HepG2 (cell line): Measurements from ENCODE around the gene RAE1. TPM values are rescaled to one million over a fixed set of nuclear protein-coding genes. Genes with fewer than 3 reads are reported as not detected.
A peak's percentile ranks its signal among the peaks of the same experiment; 100 is the strongest.

Experiments
- CC2D1A ChIP-seq: sonication (generic); formaldehyde crosslinking; IDR thresholded peaks from 2 replicates; pipeline ENCODE4 v1.8.1; 2023; ENCODE audit warnings: mild to moderate bottlenecking, missing genetic modification reagents
- CREM ChIP-seq, 2 experiments: sonication (generic) in 1 of 2; formaldehyde crosslinking in 1 of 2; IDR thresholded peaks; 2 replicates each; pipeline versions ENCODE4 v1.4.0 to v1.6.1; 2016 to 2020; ENCODE audit warnings: antibody characterized with exemption in 1 of 2, mild to moderate bottlenecking in 1 of 2, missing genetic modification reagents in 1 of 2
- DR1 ChIP-seq: sonication (generic); formaldehyde crosslinking; IDR thresholded peaks from 2 replicates; pipeline ENCODE4 v1.8.0; 2021; ENCODE audit warnings: mild to moderate bottlenecking, missing genetic modification reagents, inconsistent platforms
- FOSL1 ChIP-seq: sonication (generic); formaldehyde crosslinking; IDR thresholded peaks from 2 replicates; pipeline ENCODE4 v1.9.0; 2021; ENCODE audit warnings: missing genetic modification reagents, borderline replicate concordance
- FOXA1 ChIP-seq, 2 experiments: fragments of 450-650 bp in 1 of 2; sonication (generic) in 1 of 2; formaldehyde crosslinking in 1 of 2; IDR thresholded peaks; 2 replicates each; pipeline versions ENCODE4 v1.4.0 to v1.6.1; 2016 to 2020; ENCODE audit warnings: missing genetic modification reagents in 1 of 2
- HOXA3 ChIP-seq: sonication (generic); formaldehyde crosslinking; IDR thresholded peaks from 2 replicates; pipeline ENCODE4 v1.5.0; 2020; ENCODE audit warnings: missing genetic modification reagents
- IRX3 ChIP-seq: sonication (generic); formaldehyde crosslinking; IDR thresholded peaks from 2 replicates; pipeline ENCODE4 v1.8.1; 2023; ENCODE audit warnings: mild to moderate bottlenecking, low read depth, missing genetic modification reagents, borderline replicate concordance
- JUND ChIP-seq: sonication (generic); formaldehyde crosslinking; IDR thresholded peaks from 2 replicates; pipeline ENCODE4 v1.8.0; 2022; ENCODE audit warnings: mild to moderate bottlenecking, missing genetic modification reagents
- KAT2B ChIP-seq: fragments of 150-350 bp; IDR thresholded peaks from 2 replicates; pipeline ENCODE4 v1.6.1; 2014; ENCODE audit warnings: low read depth, low read length, borderline replicate concordance
- MAZ ChIP-seq, 2 experiments: sonication (generic) in 1 of 2; formaldehyde crosslinking in 1 of 2; IDR thresholded peaks; 2 replicates each; pipeline versions ENCODE4 v1.5.0 to v1.6.1; 2012 to 2020; ENCODE audit warnings: low read depth in 2 of 2, mild to moderate bottlenecking in 2 of 2, borderline replicate concordance in 1 of 2, improper control_type of control experiment in 1 of 2, low read length in 1 of 2, missing genetic modification reagents in 1 of 2, moderate library complexity in 1 of 2
- RBM39 ChIP-seq: fragments of 200-400 bp; formaldehyde crosslinking; IDR thresholded peaks from one replicate; pipeline ENCODE4 v1.6.1; 2018; ENCODE audit warnings: antibody characterized with exemption, mild to moderate bottlenecking, low read depth, low read length; ENCODE audit not compliant: poor library complexity, severe bottlenecking
- SALL1 ChIP-seq: sonication (generic); formaldehyde crosslinking; IDR thresholded peaks from 2 replicates; pipeline ENCODE4 v1.8.0; 2022; ENCODE audit warnings: mild to moderate bottlenecking, missing genetic modification reagents
- SMC3 ChIP-seq: IDR thresholded peaks from 2 replicates; pipeline ENCODE4 v1.6.1; 2011; ENCODE audit warnings: low read length, improper control_type of control experiment
- U2AF1 ChIP-seq: fragments of 200-400 bp; formaldehyde crosslinking; optimal IDR thresholded peaks from 2 replicates; pipeline ENCODE3; 2017; ENCODE audit warnings: mild to moderate bottlenecking, low read depth, low read length
- ZNF18 ChIP-seq: sonication (generic); formaldehyde crosslinking; IDR thresholded peaks from 2 replicates; pipeline ENCODE4 v1.8.0; 2022; ENCODE audit warnings: mild to moderate bottlenecking, missing genetic modification reagents; ENCODE audit not compliant: insufficient replicate concordance
- ZNF264 ChIP-seq: sonication (generic); formaldehyde crosslinking; IDR thresholded peaks from 2 replicates; pipeline ENCODE4 v1.4.0; 2020; ENCODE audit warnings: missing genetic modification reagents
- ZNF350 ChIP-seq: sonication (generic); formaldehyde crosslinking; IDR thresholded peaks from 2 replicates; pipeline ENCODE4 v1.4.0; 2020; ENCODE audit warnings: mild to moderate bottlenecking, low read depth, missing genetic modification reagents, borderline replicate concordance
- ZNF383 ChIP-seq: sonication (generic); formaldehyde crosslinking; IDR thresholded peaks from 2 replicates; pipeline ENCODE4 v1.4.0; 2020; ENCODE audit warnings: missing genetic modification reagents, mild to moderate bottlenecking, borderline replicate concordance
- ZNF513 ChIP-seq: sonication (generic); formaldehyde crosslinking; conservative IDR thresholded peaks from 2 replicates; pipeline ENCODE4 v1.5.0; 2020; ENCODE audit warnings: missing genetic modification reagents
- ZNF772 ChIP-seq: sonication (generic); formaldehyde crosslinking; IDR thresholded peaks from 2 replicates; pipeline ENCODE4 v1.5.0; 2020; ENCODE audit warnings: mild to moderate bottlenecking, missing genetic modification reagents
- ZSCAN9 ChIP-seq: IDR thresholded peaks from 2 replicates; pipeline ENCODE4 v1.6.1; 2016; ENCODE audit warnings: borderline replicate concordance
- polyA plus RNA-seq, 8 experiments: library from polyadenylated mRNA; depleted of rRNA in 3 of 8; stranded (reverse) in 7 of 8; unstranded in 1 of 8; fragments of >200 nt; fragmentation: Illumina TruSeq in 4 of 8; extraction: Trizol in 4 of 8; gene quantifications; 2 replicates each; pipeline versions ENCODE4 v1.2.1 to v1.2.3, GENCODE V29; 2011 to 2016; ENCODE audit warnings: low read depth in 4 of 8, missing spikeins in 1 of 8, mixed read lengths in 1 of 8; ENCODE audit not compliant: insufficient read depth in 1 of 8
- total RNA-seq, 5 experiments: library from RNA; depleted of rRNA; stranded (reverse); fragments of >200 nt; fragmentation: Illumina TruSeq; extraction: Trizol; gene quantifications; 2 replicates each; pipeline ENCODE4 v1.2.3, GENCODE V29; 2016; ENCODE audit warnings: low read depth in 1 of 5
- TF ChIP-seq, protein P1 (sequence below): sonication (generic); formaldehyde crosslinking; IDR thresholded peaks from 2 replicates; pipeline ENCODE4 v1.8.0; 2022; ENCODE audit warnings: missing genetic modification reagents, mild to moderate bottlenecking, moderate library complexity, borderline replicate concordance
- TF ChIP-seq, protein P2 (sequence below): IDR thresholded peaks from 2 replicates; pipeline ENCODE4 v1.6.1; 2016

The RAE1 gene
- total and polyA plus RNA-seq, 2 of the 13 experiments (the other 11 are each of a cell fraction or from before 2014, with no cell fraction given): 36.1 to 72.9 TPM

DNA sequence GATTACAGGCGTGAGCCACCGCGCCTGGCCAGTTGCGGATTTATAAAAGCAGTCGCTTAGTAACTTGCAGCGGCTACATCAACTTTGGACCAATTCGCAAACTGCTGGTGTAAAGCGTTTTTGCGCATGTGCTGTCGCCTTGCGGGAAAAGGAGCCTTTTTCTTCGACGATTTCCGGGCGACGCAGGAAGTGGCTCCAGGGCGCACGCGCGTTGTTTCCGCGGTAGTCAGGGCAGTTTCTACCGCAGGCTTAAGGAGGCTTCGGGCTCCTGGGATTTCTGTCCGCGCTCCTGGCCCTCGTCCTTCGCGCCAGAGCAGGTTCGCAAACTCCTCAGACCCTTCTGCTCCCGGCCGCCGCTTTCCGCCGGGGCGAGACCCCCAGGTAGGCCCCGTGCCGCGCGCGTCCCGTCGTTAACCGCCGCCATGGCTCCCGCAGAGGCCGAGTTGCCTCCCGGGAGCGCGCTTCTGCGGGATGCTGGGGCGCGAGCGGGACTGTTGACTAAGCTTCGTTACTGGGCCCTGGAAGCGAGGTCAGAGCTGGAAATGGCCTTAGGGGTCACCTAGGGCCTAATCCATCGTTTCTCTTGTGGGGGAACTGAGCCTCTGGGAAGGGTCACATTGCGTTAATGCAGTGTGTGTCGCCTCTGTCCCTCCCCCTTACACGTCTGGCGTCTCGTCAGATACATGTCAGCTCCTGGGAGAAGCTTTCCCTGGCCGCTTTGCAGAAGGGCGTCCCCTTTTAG is at the start of gene RAE1 (continued):
- TF ChIP-seq HOXA3 (CRISPR knock-in tag): peak; percentile 91
- no peak for TF ChIP-seq CC2D1A (CRISPR knock-in tag)
- TF ChIP-seq IRX3 (CRISPR knock-in tag): peak; percentile 78; the same call in 1 of the 2 replicates
- TF ChIP-seq, protein P1, sequence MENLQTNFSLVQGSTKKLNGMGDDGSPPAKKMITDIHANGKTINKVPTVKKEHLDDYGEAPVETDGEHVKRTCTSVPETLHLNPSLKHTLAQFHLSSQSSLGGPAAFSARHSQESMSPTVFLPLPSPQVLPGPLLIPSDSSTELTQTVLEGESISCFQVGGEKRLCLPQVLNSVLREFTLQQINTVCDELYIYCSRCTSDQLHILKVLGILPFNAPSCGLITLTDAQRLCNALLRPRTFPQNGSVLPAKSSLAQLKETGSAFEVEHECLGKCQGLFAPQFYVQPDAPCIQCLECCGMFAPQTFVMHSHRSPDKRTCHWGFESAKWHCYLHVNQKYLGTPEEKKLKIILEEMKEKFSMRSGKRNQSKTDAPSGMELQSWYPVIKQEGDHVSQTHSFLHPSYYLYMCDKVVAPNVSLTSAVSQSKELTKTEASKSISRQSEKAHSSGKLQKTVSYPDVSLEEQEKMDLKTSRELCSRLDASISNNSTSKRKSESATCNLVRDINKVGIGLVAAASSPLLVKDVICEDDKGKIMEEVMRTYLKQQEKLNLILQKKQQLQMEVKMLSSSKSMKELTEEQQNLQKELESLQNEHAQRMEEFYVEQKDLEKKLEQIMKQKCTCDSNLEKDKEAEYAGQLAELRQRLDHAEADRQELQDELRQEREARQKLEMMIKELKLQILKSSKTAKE (CRISPR knock-in tag): peak; percentile 17; the same call in 1 of the 2 replicates
- no peak for TF ChIP-seq ZNF383 (CRISPR knock-in tag)
- peak; percentile 88 for TF ChIP-seq ZNF350 (CRISPR knock-in tag)
- peak; percentile 97 for TF ChIP-seq ZNF772 (CRISPR knock-in tag)
- TF ChIP-seq ZNF18 (CRISPR knock-in tag): peak; percentile 67
- 0 out of 2 replicates have a peak, but pooled peaks have one; percentile 31 for TF ChIP-seq DR1
- no peak for TF ChIP-seq FOXA1 (IDR thresholded peaks at IDR 0.05)
- no peak for TF ChIP-seq FOXA1 (CRISPR knock-in tag; IDR thresholded peaks at IDR 0.05)
- TF ChIP-seq FOSL1 (CRISPR knock-in tag): no peak
- TF ChIP-seq, protein P2, sequence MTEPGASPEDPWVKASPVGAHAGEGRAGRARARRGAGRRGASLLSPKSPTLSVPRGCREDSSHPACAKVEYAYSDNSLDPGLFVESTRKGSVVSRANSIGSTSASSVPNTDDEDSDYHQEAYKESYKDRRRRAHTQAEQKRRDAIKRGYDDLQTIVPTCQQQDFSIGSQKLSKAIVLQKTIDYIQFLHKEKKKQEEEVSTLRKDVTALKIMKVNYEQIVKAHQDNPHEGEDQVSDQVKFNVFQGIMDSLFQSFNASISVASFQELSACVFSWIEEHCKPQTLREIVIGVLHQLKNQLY (CRISPR knock-in tag): no peak
- TF ChIP-seq CREM (IDR thresholded peaks at IDR 0.05): peak; percentile 90
- 0 out of 2 replicates have a peak, but pooled peaks have one; percentile 11 for TF ChIP-seq CREM (CRISPR knock-in tag; IDR thresholded peaks at IDR 0.05)
- no peak for TF ChIP-seq ZNF513
- no peak for TF ChIP-seq JUND (CRISPR knock-in tag)
- peak; percentile 93 for TF ChIP-seq SALL1 (CRISPR knock-in tag)
- TF ChIP-seq MAZ (IDR thresholded peaks at IDR 0.05; ENCODE audit: borderline replicate concordance, low read depth, low read length): no peak; the same call in 1 of the 2 replicates
- TF ChIP-seq MAZ (CRISPR knock-in tag; IDR thresholded peaks at IDR 0.05; ENCODE audit: low read depth): peak; percentile 83
- TF ChIP-seq SMC3: no peak
- no peak for TF ChIP-seq KAT2B
- no peak for TF ChIP-seq ZNF264
- TF ChIP-seq U2AF1: no peak
- peak; percentile 92 for TF ChIP-seq RBM39
- TF ChIP-seq ZSCAN9 (CRISPR knock-in tag): peak; percentile 40; the same call in 1 of the 2 replicates
